COLO668 (cell line): ENCODE measurements around the gene CYB5R3.

Source experiments
- DNase-seq: peaks from one replicate; lab custom pipeline; 2025; ENCODE audit not compliant: unreplicated experiment; lab: John Stamatoyannopoulos, UW

Gene CYB5R3

DNA sequence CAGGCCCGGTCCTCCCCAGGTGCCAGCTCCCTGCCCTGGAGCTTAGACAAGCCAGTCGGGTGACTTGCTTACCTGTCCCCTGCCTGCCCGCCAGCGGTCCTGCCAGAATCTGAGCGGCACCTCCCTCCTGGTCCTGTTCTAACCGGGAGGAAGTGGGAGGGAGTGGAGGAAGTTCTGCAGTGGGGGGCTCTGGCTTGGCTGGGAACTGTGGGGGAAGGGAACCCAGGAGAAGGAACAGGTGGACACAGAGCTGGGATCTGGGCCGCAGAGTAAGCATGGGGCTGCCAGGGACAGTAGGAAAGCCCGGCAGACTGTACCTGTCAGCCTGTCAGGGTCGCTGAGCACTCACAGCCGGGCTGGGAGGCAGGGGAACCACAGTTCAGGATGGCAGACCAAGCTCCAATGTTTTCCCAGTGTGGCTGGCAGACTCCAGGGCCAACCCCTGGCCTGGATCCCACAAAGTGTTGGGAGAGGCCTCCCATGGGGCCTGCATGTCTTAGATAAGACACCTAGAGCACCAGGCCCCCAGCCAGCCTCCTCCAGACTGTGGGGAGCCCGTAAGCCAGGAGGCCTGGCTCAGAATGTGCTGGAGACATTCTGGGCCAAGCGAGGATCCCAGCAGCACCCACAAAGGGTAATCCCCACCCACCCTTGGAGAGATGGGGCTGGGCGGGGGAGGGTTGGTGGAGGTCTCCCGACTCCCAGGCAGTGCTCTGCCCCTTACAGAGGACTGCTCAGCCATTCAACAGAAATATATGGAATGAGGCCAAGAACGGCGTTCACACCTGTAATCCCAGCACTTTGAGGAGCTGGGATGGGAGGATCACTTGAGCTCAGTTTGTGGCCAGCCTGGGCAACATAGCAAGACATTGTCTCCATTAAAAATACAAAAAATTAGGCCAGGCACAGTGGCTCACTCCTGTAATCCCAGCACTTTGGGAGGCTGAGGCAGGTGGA, 2.3 kb downstream of the CYB5R3 start:
- peak; percentile 56 for DNase-seq

DNA sequence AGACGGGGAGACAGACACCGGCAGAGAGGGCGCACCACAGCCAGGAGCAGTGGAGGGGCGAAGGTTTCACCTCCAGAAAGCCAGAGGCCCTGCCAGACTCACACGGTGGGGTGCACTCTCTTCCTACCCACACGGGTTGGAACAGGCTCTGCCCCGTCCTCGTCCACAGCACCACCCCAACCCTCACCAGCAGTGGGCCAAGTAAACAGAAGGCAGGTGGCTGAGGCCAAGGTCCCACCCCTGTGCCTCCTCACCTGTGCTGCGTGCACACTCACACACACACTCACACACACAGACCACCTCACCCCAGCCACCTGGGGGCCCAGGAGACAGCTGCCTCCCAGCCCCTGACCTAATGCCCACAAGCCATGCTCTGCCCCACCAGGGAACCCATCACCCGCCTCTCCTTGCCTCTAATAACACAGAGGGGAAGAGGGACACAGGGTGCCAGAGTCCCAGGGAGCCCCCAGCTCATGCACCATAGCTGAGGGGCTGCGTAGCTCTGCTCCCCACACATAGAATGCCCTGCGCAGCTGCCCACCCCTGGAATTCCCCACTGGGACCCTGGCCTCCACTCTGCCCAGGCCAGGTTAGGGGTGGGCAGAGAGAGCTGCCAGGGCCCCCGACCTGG, 3.1 kb downstream of the CYB5R3 start:
- DNase-seq: peak; percentile 85

- peak; percentile 63 for DNase-seq
These were observed 3.8 kb downstream of the CYB5R3 start for GRCh38 chr22:42645341-42645937.

DNA sequence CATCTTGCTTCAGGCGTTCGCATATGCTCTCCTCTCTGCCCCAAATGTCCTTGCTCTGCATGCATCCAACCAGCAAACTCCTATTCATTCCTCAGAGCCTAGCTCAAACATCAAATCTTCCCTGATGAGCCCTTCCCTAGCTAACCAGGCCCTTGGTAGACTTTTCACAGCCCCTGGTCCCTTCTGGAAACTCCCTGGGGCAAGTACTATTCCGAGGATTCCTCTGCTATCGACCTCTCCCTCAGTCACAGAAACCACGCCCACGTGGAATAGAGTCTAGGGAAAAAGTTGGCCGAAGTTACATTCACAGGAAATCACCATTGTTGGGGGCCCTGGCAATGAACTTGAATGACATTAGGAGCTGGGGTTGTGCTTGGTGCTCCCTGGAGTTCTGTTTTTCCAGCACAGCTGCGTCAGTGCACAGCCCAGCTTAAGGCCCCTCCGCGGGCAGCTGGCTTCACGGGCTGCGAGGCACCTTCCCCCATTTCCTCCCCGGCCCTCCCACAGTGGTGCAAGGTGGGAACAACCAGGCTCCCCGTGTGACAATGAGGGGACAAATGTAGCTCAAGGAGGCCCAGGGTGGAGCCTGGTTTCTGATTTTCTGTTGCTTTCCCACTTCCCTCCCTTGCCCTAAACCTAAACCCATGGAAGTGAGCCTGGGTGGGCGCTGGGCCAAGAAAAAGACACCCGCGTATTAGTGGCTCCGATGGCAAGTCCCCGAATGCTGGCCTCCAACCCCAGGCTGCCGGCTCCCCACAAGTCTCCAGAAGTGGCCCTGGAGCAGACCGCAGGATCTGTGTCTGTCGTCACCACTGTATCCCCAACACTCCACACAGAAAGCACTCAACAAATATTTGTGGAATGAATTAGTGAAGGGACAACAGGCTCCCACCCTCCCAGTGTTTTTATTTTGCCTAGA, 4.5 kb downstream of the CYB5R3 start:
- peak; percentile 57 for DNase-seq

GRCh38 chr22:42643634-42644421, 5.4 kb downstream of the CYB5R3 start:
- DNase-seq: no peak

- DNase-seq: no peak
These were observed 6.2 kb downstream of the CYB5R3 start for GRCh38 chr22:42642806-42643633.

DNA sequence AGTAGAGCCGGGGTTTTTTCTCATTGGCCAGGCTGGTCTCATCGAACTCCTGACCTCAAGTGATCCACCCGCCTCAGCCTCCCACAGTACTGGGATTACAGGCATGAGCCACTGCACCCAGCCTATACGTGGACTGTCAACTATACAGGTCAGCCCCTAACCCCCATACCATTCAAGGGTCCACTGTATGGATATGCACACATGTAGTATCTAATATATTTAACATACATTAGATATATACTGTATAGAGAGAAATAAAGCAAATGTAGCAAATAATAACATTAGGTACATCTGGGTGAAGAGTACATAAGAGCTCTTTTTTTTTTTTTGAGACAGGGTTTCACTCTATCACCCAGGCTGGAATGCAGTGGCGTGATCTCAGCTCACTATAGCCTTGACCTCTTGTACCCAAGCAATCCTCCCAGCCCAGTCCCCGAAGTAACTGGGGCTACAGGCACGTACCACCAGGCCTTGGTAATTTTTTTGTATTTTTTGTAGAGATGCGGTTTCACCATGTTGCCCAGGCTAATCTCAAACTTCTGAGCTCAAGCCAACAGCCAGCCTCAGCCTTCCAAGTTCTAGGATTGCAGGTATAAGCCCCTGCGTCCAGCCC, 7.3 kb downstream of the CYB5R3 start:
- no peak for DNase-seq

DNA sequence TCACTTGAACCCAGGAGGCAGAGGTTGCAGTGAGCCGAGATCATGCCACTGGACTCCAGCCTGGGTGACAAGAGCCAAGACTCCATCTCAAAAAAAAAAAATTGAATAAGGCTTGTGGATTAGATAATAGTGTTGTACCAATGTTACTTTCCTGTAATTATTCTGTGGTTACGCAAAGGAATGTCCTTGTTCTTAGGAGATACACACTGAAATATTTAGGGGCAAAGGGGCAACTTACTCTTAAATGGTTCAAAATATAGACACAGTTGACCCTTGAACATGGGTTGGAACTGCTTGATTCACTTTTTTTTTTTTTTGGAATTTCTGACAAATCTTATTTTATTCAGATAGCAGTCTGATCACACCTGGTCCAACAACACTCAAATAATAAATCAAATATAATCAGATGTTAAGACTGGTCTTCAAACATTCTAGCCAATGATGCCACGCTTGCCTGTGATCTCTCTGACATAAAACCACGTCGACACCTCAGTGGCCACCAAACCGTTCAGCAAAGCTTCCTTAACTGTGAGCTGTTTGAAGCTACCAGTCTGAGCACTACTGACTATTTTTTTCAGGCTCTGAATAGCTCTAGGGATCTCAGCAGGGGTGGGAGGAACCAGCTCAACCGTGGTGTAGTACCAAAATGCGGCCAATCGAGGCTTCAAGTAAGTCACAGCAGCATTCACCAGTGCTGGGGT, 9.5 kb downstream of the CYB5R3 start:
- DNase-seq: no peak

- no peak for DNase-seq
These were observed 11.6 kb downstream of the CYB5R3 start for GRCh38 chr22:42637555-42637954.

- DNase-seq: no peak
These were observed 12.7 kb downstream of the CYB5R3 start for GRCh38 chr22:42636506-42636905.

- DNase-seq: no peak
These were observed 13.7 kb downstream of the CYB5R3 start for GRCh38 chr22:42635531-42635930.

DNA sequence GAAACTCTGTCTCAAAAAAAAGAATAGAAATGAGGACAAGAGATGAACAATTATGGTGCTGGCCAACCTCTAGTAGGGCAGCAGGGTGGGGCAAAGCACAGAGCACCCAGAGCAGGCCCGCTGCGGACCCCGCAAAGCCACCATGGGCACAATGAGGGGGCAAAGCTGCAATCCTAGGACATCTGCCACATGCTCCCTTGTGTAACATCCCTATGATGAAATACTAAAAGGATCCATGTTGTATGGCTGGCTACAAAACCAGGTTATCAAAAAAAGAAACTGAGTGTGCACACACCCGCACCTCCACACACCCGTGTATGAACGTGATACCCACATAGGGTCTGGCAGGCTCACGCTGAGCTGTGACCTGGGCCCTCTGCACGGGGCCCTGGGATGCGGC, 16.2 kb downstream of the CYB5R3 start:
- no peak for DNase-seq

DNA sequence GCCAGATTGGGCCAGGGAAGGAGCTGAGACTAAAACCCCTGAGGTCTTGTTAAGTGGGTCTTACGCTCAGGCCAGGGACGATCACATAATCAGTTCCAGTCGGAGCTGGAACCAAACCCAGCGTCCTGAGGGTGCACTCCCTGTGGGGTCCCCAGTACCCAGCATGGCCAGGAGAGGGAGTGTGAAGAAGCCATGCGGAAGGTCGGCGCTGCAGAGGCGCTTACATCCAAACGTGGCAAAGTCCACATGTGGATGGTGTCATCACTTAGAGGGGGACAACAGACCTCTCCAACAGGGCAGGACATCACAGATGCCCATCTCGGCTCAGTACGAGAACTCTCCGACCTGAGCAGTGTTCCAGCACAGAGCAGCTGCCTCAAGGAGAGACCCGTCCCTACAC, 17.1 kb downstream of the CYB5R3 start:
- DNase-seq: no peak

- no peak for DNase-seq
These were observed 18.1 kb downstream of the CYB5R3 start for GRCh38 chr22:42630901-42631602.

DNA sequence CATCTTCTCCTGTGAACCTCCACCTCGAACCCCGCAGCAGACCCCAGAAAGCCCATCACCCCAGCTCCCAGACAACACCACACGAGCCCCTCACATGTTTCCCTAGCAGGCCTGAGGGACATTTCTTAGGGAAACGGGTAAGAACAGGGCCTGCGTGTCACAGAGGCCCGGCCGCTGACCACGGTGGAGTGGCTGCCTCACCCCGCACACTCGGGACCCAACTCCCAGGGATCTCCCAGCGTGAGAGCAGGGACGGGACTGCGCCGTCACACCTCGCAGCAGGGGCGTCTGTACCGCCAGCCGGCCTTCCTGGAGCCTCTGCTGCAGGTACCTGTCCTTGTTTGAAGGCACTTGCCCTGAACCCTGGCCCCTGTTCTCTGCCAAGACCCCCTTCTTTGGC, 19.0 kb downstream of the CYB5R3 start:
- DNase-seq: no peak

DNA sequence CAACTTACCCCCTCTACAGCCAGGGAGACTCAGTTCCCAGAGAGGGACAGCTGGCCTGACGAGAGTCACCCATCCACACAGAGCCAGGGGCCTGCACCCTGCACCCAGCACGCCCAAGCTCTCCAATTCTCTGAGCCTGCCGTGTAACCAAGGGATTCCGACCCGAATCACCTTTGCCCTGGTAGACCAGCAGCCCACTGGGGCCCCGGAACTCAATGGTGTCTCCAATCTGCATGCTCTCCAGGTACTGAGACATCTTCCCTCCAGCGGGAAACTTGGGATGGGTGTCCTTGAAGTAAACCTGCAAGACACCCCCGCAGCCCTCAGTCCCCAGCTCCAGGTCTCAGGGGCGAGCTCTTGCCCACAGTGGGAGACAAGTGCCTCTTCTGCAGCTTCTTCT, 21.2 kb downstream of the CYB5R3 start:
- no peak for DNase-seq

DNA sequence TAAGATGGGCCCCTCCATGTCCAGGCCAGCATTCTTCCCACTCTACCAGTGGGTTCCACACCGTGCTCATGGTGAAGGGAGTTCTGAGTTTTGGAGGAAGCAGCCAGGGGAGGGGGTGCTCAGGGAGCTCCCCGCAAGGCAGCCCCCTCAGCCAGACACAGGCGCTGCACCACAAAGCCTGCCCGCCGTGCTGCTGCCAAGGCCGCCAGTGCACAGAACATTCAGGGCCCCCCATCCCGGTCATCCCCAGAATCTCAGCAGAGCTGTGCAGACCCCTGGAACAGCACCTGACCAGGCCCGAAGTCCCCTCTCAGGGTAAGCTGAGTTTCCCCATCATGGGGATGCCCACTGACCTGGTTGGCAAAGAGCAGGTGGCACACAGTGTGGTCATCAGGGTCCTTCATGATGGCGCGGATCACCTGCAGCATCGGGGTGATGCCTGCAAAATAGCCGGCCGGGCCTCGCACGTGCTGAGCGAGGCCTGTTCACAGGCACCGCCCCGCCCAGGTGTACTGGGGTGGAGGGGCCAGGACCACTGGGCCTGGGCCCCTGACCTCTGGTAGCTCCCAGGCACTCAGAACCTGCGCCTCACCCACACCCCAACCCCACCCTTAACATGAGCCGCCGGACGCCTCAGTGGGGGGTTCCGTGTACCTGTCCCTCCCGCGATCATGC, 22.1 kb downstream of the CYB5R3 start:
- DNase-seq: no peak
